K562 (cell line): Measurements from ENCODE around the gene DUXB. TPM values are rescaled to one million over a fixed set of nuclear protein-coding genes. Genes with fewer than 3 reads are reported as not detected.

Source experiments
- ATAC-seq: fragments of 200-7000 bp; cut with Tn5 transposase; 3 replicates; pipeline ENCODE4 v1.9.1; 2020; ENCODE audit warnings: moderate library complexity
- BruUV-seq: library from RNA; stranded (reverse); fragments of 400-500 nt; replicated peaks from 2 replicates; lab custom pipeline; 2021; lab: Mats Ljungman, UMichigan
- CTCF ChIA-PET: fragments of 300-600 bp; formaldehyde crosslinking; extraction: SDS; loops from one replicate; lab custom pipeline; 2021; ENCODE audit warnings: low intra/inter-chr PET ratio; lab: Yijun Ruan, JAX
- POLR2A ChIA-PET: fragments of 300-600, 350-650 bp; sonication (Branson Sonifier 250); formaldehyde crosslinking; extraction: SDS; loops from one replicate; lab custom pipeline; 2021; ENCODE audit warnings: antibody characterized with exemption, inconsistent platforms; lab: Yijun Ruan, JAX
- DNase-seq, 4 experiments: peaks; one replicate each; pipeline versions ENCODE4 v3.0.0 to v3.0.0-alpha.2; 2011 to 2018; ENCODE audit warnings: low spot score in 3 of 4, mixed read lengths in 3 of 4; ENCODE audit errors: extremely low read depth in 1 of 4
- FAIRE-seq: peaks from 2 replicates; lab custom pipeline; 2011; peaks lifted over from hg19 to GRCh38; lab: Jason Lieb, UNC
- H2AFZ ChIP-seq: 2 replicates; pipeline ENCODE4 v1.6.0; 2011; ENCODE audit warnings: low read depth, low read length, control low read depth, inconsistent platforms
- H3K27ac ChIP-seq: fragments of 200-600 bp; 3 replicates; pipeline ENCODE4 v1.8.0; 2011; ENCODE audit warnings: low read depth, mild to moderate bottlenecking, control low read depth, inconsistent platforms, low read length, moderate library complexity, mixed read lengths; ENCODE audit errors: extremely low read depth
- H3K27me3 ChIP-seq, 2 experiments: fragments of 300-600 bp in 1 of 2; 2 replicates in 1 of 2; 3 replicates in 1 of 2; pipeline versions ENCODE4 v1.6.0 to v1.8.0; 2011; ENCODE audit warnings: inconsistent platforms in 2 of 2, low read length in 2 of 2, mild to moderate bottlenecking in 1 of 2, mixed read lengths in 1 of 2, moderate library complexity in 1 of 2; ENCODE audit not compliant: control insufficient read depth in 2 of 2, insufficient read depth in 2 of 2
- H3K36me3 ChIP-seq: fragments of 300-600 bp; 3 replicates; pipeline ENCODE4 v1.8.0; 2011; ENCODE audit warnings: mild to moderate bottlenecking, low read length, inconsistent platforms; ENCODE audit not compliant: control insufficient read depth, insufficient read depth
- H3K4me1 ChIP-seq, 2 experiments: fragments of 200-600 bp in 1 of 2; replicated peaks in 1 of 2; 2 replicates in 1 of 2; 3 replicates in 1 of 2; pipeline versions ENCODE4 v1.5.1 to v1.8.0; 2011; ENCODE audit warnings: inconsistent platforms in 2 of 2, low read length in 2 of 2, mild to moderate bottlenecking in 1 of 2, mixed read lengths in 1 of 2, moderate library complexity in 1 of 2; ENCODE audit not compliant: control insufficient read depth in 2 of 2, insufficient read depth in 2 of 2
- H3K4me2 ChIP-seq: 2 replicates; pipeline ENCODE4 v1.6.1; 2011; ENCODE audit warnings: low read length, control low read depth, inconsistent platforms, mixed read lengths; ENCODE audit not compliant: insufficient read depth
- H3K4me3 ChIP-seq: fragments of 200-600 bp; sonication (generic), shearing (Covaris generic); 2 replicates; pipeline ENCODE4 v1.5.1; 2016; ENCODE audit warnings: control low read depth, inconsistent platforms
- H3K79me2 ChIP-seq: fragments of 200-600 bp; 3 replicates; pipeline ENCODE4 v1.8.0; 2011; ENCODE audit warnings: low read length, inconsistent platforms; ENCODE audit not compliant: control insufficient read depth, insufficient read depth
- H3K9ac ChIP-seq, 2 experiments: 2 replicates each; pipeline versions ENCODE4 v1.6.0 to v1.6.1; 2011; ENCODE audit warnings: low read depth in 2 of 2, low read length in 2 of 2, control low read depth in 1 of 2, inconsistent platforms in 1 of 2, mild to moderate bottlenecking in 1 of 2, mixed read lengths in 1 of 2; ENCODE audit not compliant: insufficient read depth in 1 of 2
- H3K9me1 ChIP-seq: one replicate; pipeline ENCODE4 v1.6.0; 2011; ENCODE audit warnings: inconsistent platforms, mild to moderate bottlenecking, low read length, moderate library complexity; ENCODE audit not compliant: control insufficient read depth, insufficient read depth
- H3K9me3 ChIP-seq: replicated peaks from 2 replicates; pipeline ENCODE4 v1.5.1; 2011; ENCODE audit warnings: low read depth, low read length, inconsistent platforms; ENCODE audit not compliant: control insufficient read depth, insufficient read depth
- H4K20me1 ChIP-seq: replicated peaks from 2 replicates; pipeline ENCODE4 v1.6.1; 2011; ENCODE audit warnings: low read length, inconsistent platforms, mixed read lengths; ENCODE audit not compliant: control insufficient read depth, insufficient read depth
- CREB5 ChIP-seq: fragments of 250-450 bp; sonication (Bioruptor Pico); IDR thresholded peaks from 2 replicates; pipeline ENCODE4 v1.5.0; 2020; ENCODE audit warnings: mild to moderate bottlenecking
- E2F8 ChIP-seq: fragments of 450-650 bp; IDR thresholded peaks from 2 replicates; pipeline ENCODE4 v1.7.1; 2018; ENCODE audit warnings: mild to moderate bottlenecking, low read depth; ENCODE audit not compliant: partially characterized antibody
- EP400 ChIP-seq: fragments of 450-650 bp; IDR thresholded peaks from 2 replicates; pipeline ENCODE4 v1.6.1; 2017; ENCODE audit warnings: antibody characterized with exemption, mild to moderate bottlenecking, moderate library complexity
- NCOA4 ChIP-seq: fragments of 450-650 bp; IDR thresholded peaks from 2 replicates; pipeline ENCODE4 v1.6.1; 2018; ENCODE audit warnings: mild to moderate bottlenecking; ENCODE audit not compliant: partially characterized antibody
- PHB2 ChIP-seq: fragments of 450-650 bp; IDR thresholded peaks from 2 replicates; pipeline ENCODE4 v1.6.1; 2017; ENCODE audit warnings: low read depth
- PURB ChIP-seq: sonication (generic); formaldehyde crosslinking; IDR thresholded peaks from 2 replicates; pipeline ENCODE4 v1.9.0; 2021; ENCODE audit warnings: low read depth, mild to moderate bottlenecking, missing genetic modification reagents
- RBM39 ChIP-seq: fragments of 200-400 bp; formaldehyde crosslinking; optimal IDR thresholded peaks from 2 replicates; pipeline ENCODE3; 2018; ENCODE audit warnings: low read depth, low read length
- TRIM24 ChIP-seq, 2 experiments: fragments of 450-650 bp; IDR thresholded peaks; 2 replicates each; pipeline ENCODE4 v1.6.1; 2016
- ZNF253 ChIP-seq: fragments of 250-450 bp; sonication (Bioruptor Pico); conservative IDR thresholded peaks from 2 replicates; pipeline ENCODE4 v1.6.1; 2021; ENCODE audit warnings: mild to moderate bottlenecking
- ZNF263 ChIP-seq: sonication (generic); formaldehyde crosslinking; IDR thresholded peaks from 2 replicates; pipeline ENCODE4 v1.8.0; 2022; ENCODE audit warnings: mild to moderate bottlenecking, missing genetic modification reagents, borderline replicate concordance
- ZNF707 ChIP-seq: fragments of 250-450 bp; sonication (Bioruptor Pico); conservative IDR thresholded peaks from 2 replicates; pipeline ENCODE4 v1.8.0; 2022; ENCODE audit warnings: inconsistent platforms, mild to moderate bottlenecking, moderate library complexity
- WGBS: fragments of 100-300 bp; shearing (Covaris generic); methylation state at CpG from one replicate; pipeline ENCODE4 v1.1.6; 2016; ENCODE audit warnings: low coverage, mixed read lengths; ENCODE audit not compliant: insufficient coverage; ENCODE audit errors: missing lambda C conversion rate; 5-methylcytosine and 5-hydroxymethylcytosine counted together
- in situ Hi-C: fragments of 300-500 bp; cut with MboI; formaldehyde crosslinking; loops from 4 replicates; pipeline ENCODE4 v1.15.0; 2018; ENCODE audit warnings: inconsistent platforms, mixed read lengths
- intact Hi-C: fragments of 100-400 bp; cut with micrococcal nuclease; formaldehyde crosslinking; loops from 2 replicates; pipeline ENCODE4 v1.14.2; 2022
- polyA plus RNA-seq, 8 experiments: library from polyadenylated mRNA; depleted of rRNA in 4 of 8; stranded (reverse) in 5 of 8; unstranded in 3 of 8; fragments of >200 nt; fragmentation: Nextera tagmentation in 2 of 8; fragmentation: Illumina TruSeq in 1 of 8; extraction: Ambion mirVana in 2 of 8; extraction: Trizol in 1 of 8; gene quantifications; 2 replicates each; pipeline versions ENCODE4 v1.2.1 to v1.2.3, GENCODE V29; 2011 to 2014; ENCODE audit warnings: inconsistent platforms in 1 of 8, missing spikeins in 1 of 8
- total RNA-seq, 7 experiments: library from RNA; depleted of rRNA in 6 of 7; stranded (reverse); fragments of >200 nt in 6 of 7; fragmentation: Illumina TruSeq in 2 of 7; extraction: Trizol in 2 of 7; gene quantifications; 2 replicates each; pipeline versions ENCODE4 v1.2.1 to v1.2.3, GENCODE V29; 2011 to 2021; ENCODE audit warnings: low replicate concordance in 1 of 7
- TF ChIP-seq, protein P1 (sequence below), 2 experiments: fragments of 250-450 bp in 1 of 2; fragments of 450-650 bp in 1 of 2; sonication (Bioruptor Pico) in 1 of 2; IDR thresholded peaks; 2 replicates each; pipeline versions ENCODE4 v1.6.1 to v1.8.0; 2016 to 2021; ENCODE audit warnings: mild to moderate bottlenecking in 2 of 2, moderate library complexity in 2 of 2, missing compliant biosample characterization in 1 of 2, missing genetic modification characterization in 1 of 2
- TF ChIP-seq, protein P2 (sequence below): fragments of 250-450 bp; sonication (Bioruptor Pico); IDR thresholded peaks from 2 replicates; pipeline ENCODE4 v1.4.0; 2020; ENCODE audit warnings: mild to moderate bottlenecking

The DUXB gene
- total and polyA plus RNA-seq, 9 of the 15 experiments (the other 6 are each of a cell fraction or from before 2014, with no cell fraction given), result not detected

GRCh38 chr16:75647112-75647491 is 54.2 kb downstream of the DUXB start (continued):
- peak; percentile 4 for TF ChIP-seq NCOA4
- TF ChIP-seq, protein P1, sequence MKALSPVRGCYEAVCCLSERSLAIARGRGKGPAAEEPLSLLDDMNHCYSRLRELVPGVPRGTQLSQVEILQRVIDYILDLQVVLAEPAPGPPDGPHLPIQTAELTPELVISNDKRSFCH (CRISPR knock-in tag; IDR thresholded peaks at IDR 0.05), result no peak
- TF ChIP-seq, protein P1 (tag; IDR thresholded peaks at IDR 0.05), result peak; percentile 59; the same call in 1 of the 2 replicates

- CTCF ChIA-PET, result no interaction called here
- H4K20me1 ChIP-seq, result peaks cover 6% of the 10 kb centered on the region; the same call in 1 of the 2 replicates
- ATAC-seq (no peak), DNase-seq (no peak), FAIRE-seq (no peak)
- peaks cover 7% of the 10 kb centered on the region for H3K9me1 ChIP-seq
- H3K9me3 ChIP-seq, result no peaks in the 10 kb centered on the region
- intact Hi-C loops (loop anchor here (5.0 kb wide), 1 partner anchor 118 kb away; no protein-coding TSS in a partner anchor), in situ Hi-C loops (loop anchor here (25.0 kb wide), 1 partner anchor 1543 kb away; the partner anchor contains the start of genes MON1B and SYCE1L)
- no peak overlapping the region for H3K4me3 ChIP-seq
- H3K79me2 ChIP-seq, result peaks cover 81% of the 10 kb centered on the region
- no peak overlapping the region for H2AFZ ChIP-seq
- H3K36me3 ChIP-seq, result peaks cover 67% of the 10 kb centered on the region
- BruUV-seq, result no TSS peak
- no peak overlapping the region for H3K4me2 ChIP-seq
- no peaks in the 10 kb centered on the region for H3K27me3 ChIP-seq
- H3K9ac ChIP-seq, result no peak overlapping the region
- POLR2A ChIA-PET, result interaction anchor here (1.2 to 8.7 kb wide), 3 partner anchors 13 to 32 kb away, joined by 3 to 43 read pairs (median 3); partner anchors contain the start of genes ADAT1 and CPHXL2
- no peak overlapping the region for H3K27ac ChIP-seq
- peaks cover 3 to 15% of the 10 kb centered on the region in 2 experiments; a peak in 3 of 5 replicates for H3K4me1 ChIP-seq
- 93% methylated on average over 7 of the region's 7 CpGs for WGBS
- no peak for TF ChIP-seq ZNF253 (CRISPR knock-in tag)
- TF ChIP-seq, protein P2, sequence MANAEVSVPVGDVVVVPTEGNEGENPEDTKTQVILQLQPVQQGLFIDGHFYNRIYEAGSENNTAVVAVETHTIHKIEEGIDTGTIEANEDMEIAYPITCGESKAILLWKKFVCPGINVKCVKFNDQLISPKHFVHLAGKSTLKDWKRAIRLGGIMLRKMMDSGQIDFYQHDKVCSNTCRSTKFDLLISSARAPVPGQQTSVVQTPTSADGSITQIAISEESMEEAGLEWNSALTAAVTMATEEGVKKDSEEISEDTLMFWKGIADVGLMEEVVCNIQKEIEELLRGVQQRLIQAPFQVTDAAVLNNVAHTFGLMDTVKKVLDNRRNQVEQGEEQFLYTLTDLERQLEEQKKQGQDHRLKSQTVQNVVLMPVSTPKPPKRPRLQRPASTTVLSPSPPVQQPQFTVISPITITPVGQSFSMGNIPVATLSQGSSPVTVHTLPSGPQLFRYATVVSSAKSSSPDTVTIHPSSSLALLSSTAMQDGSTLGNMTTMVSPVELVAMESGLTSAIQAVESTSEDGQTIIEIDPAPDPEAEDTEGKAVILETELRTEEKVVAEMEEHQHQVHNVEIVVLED, result no peak
- TF ChIP-seq ZNF263, result no peak
- TF ChIP-seq PHB2, result no peak
- TF ChIP-seq E2F8, result no peak
- no peak for TF ChIP-seq PURB (CRISPR knock-in tag)
- TF ChIP-seq EP400, result no peak
- no peak for TF ChIP-seq RBM39
- no peak for TF ChIP-seq CREB5 (CRISPR knock-in tag)
- no peak for TF ChIP-seq ZNF707
- TF ChIP-seq TRIM24 (IDR thresholded peaks at IDR 0.05), result no peak
Observed at GRCh38 chr16:75644240-75645012, 56.8 kb downstream of the DUXB start.
